Measurements from ENCODE around the gene COL19A1. TPM values are rescaled to one million over a fixed set of nuclear protein-coding genes. Genes with fewer than 3 reads are reported as not detected.
A peak's percentile ranks its signal among the peaks of the same experiment; 100 is the strongest.

COL19A1 gene
- total RNA-seq, 2 donors from 2014 or later: 0.05 to 0.10 TPM

DNA sequence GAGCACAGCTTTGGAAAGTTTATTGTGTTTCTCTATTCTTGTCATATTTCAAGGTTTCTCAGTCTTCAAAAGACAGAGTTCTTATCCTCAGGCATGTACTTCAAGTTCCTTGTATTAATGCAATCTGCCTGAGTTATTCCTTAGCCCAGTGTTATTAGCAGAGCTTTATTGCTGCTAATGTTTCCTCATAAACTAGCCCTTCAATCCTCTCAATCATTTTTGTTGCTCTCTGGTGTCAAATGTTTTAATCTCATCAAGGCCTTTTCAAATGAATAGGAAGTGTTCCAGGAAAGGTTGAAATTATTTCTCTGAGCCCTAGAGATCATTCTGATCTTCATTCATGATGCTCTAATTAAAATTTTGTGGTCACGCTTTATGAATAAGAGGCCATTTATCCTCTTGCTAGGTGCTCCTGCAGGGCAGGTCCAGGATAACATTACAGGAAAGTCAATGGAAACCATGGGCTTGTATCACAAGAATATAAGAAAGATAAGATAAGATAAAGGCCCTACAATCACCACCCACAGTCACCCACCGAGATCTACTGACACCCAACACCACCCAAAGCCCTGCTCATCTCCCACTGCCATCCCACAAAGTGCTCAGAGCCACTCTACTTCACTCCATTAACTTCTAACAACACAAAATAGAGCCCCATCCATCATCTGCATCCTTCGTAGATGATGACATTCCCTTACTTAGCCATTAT is 310.6 kb downstream of the COL19A1 start:
- no peak for ATAC-seq
- H3K9me3 Mint-ChIP-seq: no peaks in the 10 kb centered on the region
- no peak for DNase-seq (ENCODE audit: low spot score in 2 of 2)
- no peaks in the 10 kb centered on the region for H3K36me3 Mint-ChIP-seq
- no peak overlapping the region for H3K27ac Mint-ChIP-seq

DNA sequence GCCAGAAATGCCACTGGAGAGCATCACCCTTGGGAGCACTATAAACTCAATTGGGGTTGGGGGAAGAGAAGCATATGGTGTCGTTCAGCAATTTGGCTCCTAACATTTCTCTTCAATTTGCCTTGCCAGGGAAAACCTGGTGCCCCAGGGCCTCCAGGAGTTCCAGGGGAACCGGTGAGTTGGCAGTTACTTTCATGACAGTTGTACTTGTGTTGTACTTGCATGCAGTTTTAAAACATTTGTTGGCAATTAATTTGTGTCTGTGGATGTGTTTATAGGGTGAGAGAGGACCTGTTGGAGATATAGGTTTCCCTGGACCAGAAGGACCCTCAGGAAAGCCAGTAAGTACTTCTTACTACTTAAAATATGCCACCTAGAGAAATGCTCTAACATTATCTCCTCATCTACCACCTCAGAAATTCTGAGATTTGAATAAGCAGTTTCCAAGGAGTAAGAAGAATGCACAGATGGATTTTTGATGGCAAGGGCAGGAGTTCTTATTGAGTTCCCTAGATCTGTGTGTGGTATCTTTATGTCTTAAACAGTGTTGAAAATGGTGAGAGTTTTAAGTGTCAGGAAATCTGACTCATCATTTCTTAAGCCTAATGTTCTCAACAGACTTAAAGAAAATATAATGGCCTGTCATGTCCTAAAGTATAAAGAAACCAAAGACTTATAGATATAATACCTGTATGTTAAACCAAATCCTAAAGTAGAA is 314.0 kb downstream of the COL19A1 start:
- no peaks in the 10 kb centered on the region for H3K36me3 Mint-ChIP-seq
- no peak for DNase-seq (ENCODE audit: low spot score in 2 of 2)
- no peak overlapping the region for H3K27ac Mint-ChIP-seq
- ATAC-seq: peak in 1 of 2 donors; percentile 7
- H3K9me3 Mint-ChIP-seq: no peaks in the 10 kb centered on the region

- ATAC-seq (peak; percentile 39 to 92), DNase-seq (ENCODE audit: low spot score in 2 of 2) (no peak)
- Mint-ChIP-seq H3K27ac (no peak overlapping the region), H3K36me3 (no peaks in the 10 kb centered on the region), H3K9me3 (no peaks in the 10 kb centered on the region)
Measured at GRCh38 chr6:70180901-70181599, 314.7 kb downstream of the COL19A1 start.

GRCh38 chr6:70183538-70183937 is 317.2 kb downstream of the COL19A1 start:
- no peak for DNase-seq (ENCODE audit: low spot score in 2 of 2)
- ATAC-seq: no peak
- Mint-ChIP-seq H3K27ac (no peak overlapping the region), H3K36me3 (no peaks in the 10 kb centered on the region), H3K9me3 (no peaks in the 10 kb centered on the region)

GRCh38 chr6:70184723-70185122 is 318.4 kb downstream of the COL19A1 start:
- Mint-ChIP-seq H3K9me3 (no peaks in the 10 kb centered on the region), H3K36me3 (no peaks in the 10 kb centered on the region), H3K27ac (no peak overlapping the region)
- DNase-seq (ENCODE audit: low spot score in 2 of 2) (no peak), ATAC-seq (no peak)

DNA sequence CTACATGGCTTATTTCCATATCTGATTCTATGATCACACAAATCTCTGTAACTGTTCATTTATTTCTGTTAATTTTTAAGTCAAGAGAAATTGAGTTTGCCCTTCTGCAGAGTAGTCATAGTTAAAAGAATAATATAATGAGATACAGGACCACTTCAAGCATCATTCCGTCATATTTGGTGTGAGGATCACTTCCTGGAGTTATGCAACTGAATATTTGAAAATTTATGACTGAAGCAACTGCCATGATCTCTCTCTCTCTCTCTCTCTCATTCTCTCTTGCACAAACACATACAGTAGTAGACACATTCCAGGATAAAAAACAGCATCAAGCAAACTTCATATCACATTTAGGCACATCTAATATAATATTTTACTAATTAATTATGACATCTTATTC is 320.1 kb downstream of the COL19A1 start:
- DNase-seq (ENCODE audit: low spot score in 2 of 2) (no peak), ATAC-seq (no peak)
- Mint-ChIP-seq H3K36me3 (no peaks in the 10 kb centered on the region), H3K9me3 (no peaks in the 10 kb centered on the region), H3K27ac (no peak overlapping the region)

DNA sequence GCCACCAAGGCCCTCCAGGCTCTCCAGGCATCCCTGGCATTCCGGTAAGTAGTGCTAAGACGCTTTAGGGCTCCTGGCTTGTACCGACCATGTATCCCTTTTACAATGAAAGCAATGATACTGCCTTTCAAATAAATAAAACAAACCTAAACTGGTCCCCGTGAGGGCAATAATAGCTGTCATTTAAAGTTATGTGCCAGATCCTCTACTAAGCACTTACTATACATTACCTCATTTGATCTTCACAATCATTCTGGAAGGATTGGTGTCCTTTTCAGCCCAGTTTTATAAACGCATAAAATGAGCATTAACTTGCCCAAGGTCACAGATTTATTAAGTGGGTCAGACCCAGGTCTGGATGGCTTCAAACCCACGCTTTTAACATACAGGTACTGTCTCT is 321.8 kb downstream of the COL19A1 start:
- Mint-ChIP-seq H3K27ac (no peak overlapping the region), H3K36me3 (no peaks in the 10 kb centered on the region), H3K9me3 (no peaks in the 10 kb centered on the region)
- ATAC-seq (no peak), DNase-seq (ENCODE audit: low spot score in 2 of 2) (no peak)

DNA sequence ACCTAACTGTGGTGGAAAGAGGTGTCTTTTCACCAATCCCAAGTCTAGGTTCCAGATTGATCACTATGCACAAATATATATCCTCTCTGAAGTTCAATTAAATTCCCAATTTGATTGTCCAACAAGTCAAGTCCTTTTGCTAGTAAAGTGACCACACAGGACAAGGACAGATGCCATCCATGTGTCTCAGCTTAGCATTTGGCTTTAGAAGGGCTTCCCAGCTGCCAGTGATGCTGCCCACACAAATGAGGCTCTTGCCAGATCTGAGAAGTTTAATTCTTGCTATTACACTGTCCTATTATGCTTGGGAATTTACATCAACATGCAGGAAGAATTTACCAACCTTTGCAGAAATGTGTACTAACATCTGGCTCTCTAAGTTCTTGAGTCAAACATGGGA is 328.1 kb downstream of the COL19A1 start:
- H3K27ac Mint-ChIP-seq: no peak overlapping the region
- no peak for ATAC-seq

GRCh38 chr6:70196531-70196930 is 330.2 kb downstream of the COL19A1 start:
- no peaks in the 10 kb centered on the region for H3K9me3 Mint-ChIP-seq
- no peak for ATAC-seq
- DNase-seq (ENCODE audit: low spot score in 2 of 2): no peak
- H3K36me3 Mint-ChIP-seq: no peaks in the 10 kb centered on the region
- no peak overlapping the region for H3K27ac Mint-ChIP-seq

More for the DNA sequence above, 328.1 kb downstream of the COL19A1 start:
- H3K9me3 Mint-ChIP-seq: no peaks in the 10 kb centered on the region
- H3K36me3 Mint-ChIP-seq: no peaks in the 10 kb centered on the region
- no peak for DNase-seq (ENCODE audit: low spot score in 2 of 2)

GRCh38 chr6:70198785-70199184 is 332.4 kb downstream of the COL19A1 start:
- DNase-seq (ENCODE audit: low spot score in 2 of 2) (no peak), ATAC-seq (no peak)
- Mint-ChIP-seq H3K9me3 (no peaks in the 10 kb centered on the region), H3K27ac (no peak overlapping the region), H3K36me3 (no peaks in the 10 kb centered on the region)

- Mint-ChIP-seq H3K9me3 (no peaks in the 10 kb centered on the region), H3K27ac (no peak overlapping the region), H3K36me3 (no peaks in the 10 kb centered on the region)
- DNase-seq (ENCODE audit: low spot score in 2 of 2) (no peak), ATAC-seq (no peak)
Measured at GRCh38 chr6:70208235-70208790, 342.0 kb downstream of the COL19A1 start.

DNA sequence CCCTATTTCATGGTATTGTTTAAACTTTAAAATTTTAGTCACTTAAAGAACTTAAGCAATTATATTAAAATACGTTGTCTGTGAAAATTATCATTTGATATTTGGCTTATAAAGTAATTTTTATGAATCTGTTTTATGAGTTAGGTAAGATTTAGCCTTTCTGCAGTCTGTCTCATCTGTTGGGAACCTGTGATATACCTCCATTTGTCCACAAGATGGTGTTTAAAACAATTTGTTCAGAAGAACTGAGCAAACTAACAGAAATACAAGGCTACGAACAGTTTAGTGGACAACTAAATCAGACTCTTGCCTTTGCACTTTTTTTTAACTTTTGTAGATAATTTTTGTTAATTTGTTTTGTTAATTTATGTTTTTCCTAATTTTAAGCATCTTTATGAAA is 344.1 kb downstream of the COL19A1 start:
- Mint-ChIP-seq H3K9me3 (no peaks in the 10 kb centered on the region), H3K36me3 (no peaks in the 10 kb centered on the region), H3K27ac (no peak overlapping the region)
- DNase-seq (ENCODE audit: low spot score in 2 of 2) (no peak), ATAC-seq (no peak)

- no peaks in the 10 kb centered on the region for H3K9me3 Mint-ChIP-seq
- H3K27ac Mint-ChIP-seq: peak overlapping the region in 1 of 2 donors; percentile 27
- H3K36me3 Mint-ChIP-seq: no peaks in the 10 kb centered on the region
- ATAC-seq (no peak), DNase-seq (ENCODE audit: low spot score in 2 of 2) (no peak)
Measured at GRCh38 chr6:70215460-70216108, 349.2 kb downstream of the COL19A1 start.

DNA sequence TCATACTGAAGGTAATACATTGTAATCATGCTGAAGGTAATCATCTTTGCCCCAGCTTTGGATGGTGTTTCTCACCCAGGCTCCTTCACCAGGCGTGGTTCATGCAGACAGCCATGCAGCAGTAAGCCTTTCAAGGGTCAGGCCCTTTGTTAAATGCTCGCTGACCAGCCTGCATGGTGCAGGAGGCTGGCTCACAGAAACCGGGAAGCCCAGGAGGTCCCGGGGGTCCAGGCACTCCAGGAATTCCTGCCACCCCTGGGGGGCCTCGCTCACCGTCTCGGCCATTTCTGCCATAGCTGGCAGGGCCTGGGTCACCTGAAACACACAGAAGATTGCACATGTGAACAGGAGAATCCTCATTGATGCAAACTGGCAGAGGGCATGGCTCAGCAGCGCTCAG is 350.4 kb downstream of the COL19A1 start:
- no peak for ATAC-seq
- Mint-ChIP-seq H3K27ac (no peak overlapping the region), H3K9me3 (no peaks in the 10 kb centered on the region), H3K36me3 (no peaks in the 10 kb centered on the region)
- no peak for DNase-seq (ENCODE audit: low spot score in 2 of 2)

GRCh38 chr6:70219943-70220613 is 353.7 kb downstream of the COL19A1 start:
- H3K9me3 Mint-ChIP-seq: no peaks in the 10 kb centered on the region
- no peak overlapping the region for H3K27ac Mint-ChIP-seq
- DNase-seq (ENCODE audit: low spot score in 2 of 2): no peak
- no peak for ATAC-seq
- no peaks in the 10 kb centered on the region for H3K36me3 Mint-ChIP-seq

DNA sequence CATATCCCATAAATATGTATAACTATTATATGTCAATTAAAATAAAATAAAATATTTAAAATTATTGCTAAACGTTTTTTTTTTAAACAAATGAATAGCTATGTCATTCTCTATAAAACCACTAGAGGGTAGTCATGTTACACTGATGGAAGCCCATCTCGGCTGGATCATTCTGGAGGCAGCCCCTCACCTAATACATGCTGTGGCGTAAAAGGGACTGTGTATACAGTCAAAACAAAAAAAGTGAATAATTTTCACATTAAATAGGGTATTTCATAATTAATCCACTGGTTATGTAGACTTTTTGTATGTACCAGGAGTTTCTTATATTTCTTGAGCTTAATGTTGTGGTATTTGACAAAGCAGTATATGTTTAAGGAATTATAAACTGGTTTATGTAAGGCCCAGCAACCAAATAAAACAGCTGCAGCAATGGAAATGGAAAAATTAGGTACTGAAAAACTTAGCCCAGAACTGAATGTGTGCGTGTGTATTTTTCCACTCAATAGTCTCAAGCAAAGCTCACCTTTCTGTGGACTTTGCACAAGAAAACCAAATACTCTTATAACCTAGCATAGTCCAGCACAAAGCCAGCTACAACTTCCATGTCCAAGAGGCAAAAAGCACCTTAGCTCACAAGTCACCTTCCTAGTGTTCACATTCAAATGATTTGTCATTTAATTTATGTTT is 354.8 kb downstream of the COL19A1 start:
- Mint-ChIP-seq H3K27ac (no peak overlapping the region), H3K36me3 (no peaks in the 10 kb centered on the region), H3K9me3 (no peaks in the 10 kb centered on the region)
- ATAC-seq (peak in 1 of 2 donors; percentile 41), DNase-seq (ENCODE audit: low spot score in 2 of 2) (no peak)
